Upper lobe of left lung (tissue), 6 donors: Measurements from ENCODE around the gene PKP1. TPM values are rescaled to one million over a fixed set of nuclear protein-coding genes. Genes with fewer than 3 reads are reported as not detected.

Experiments
- ATAC-seq, 2 donors: fragments of 200-7000 bp; cut with Tn5 transposase; one replicate each; pipeline ENCODE4 v1.9.1; 2022; ENCODE audit warnings: mild to moderate bottlenecking in 2 of 2, moderate library complexity in 2 of 2; ENCODE audit not compliant: low FRiP score in 2 of 2
- DNase-seq, 2 donors: peaks; one replicate each; pipeline ENCODE4 v3.0.0-alpha.2; 2019 to 2020
- H3K27ac ChIP-seq, 4 donors: fragments of 200-600 bp; sonication (generic); one replicate each; pipeline ENCODE4 v1.5.1; 2016 to 2019
- H3K27me3 ChIP-seq, 4 donors: fragments of 200-600 bp; sonication (generic); one replicate each; pipeline ENCODE4 v1.5.1; 2017 to 2019
- H3K36me3 ChIP-seq, 4 donors: fragments of 200-600 bp; sonication (generic); one replicate each; pipeline ENCODE4 v1.5.1; 2016 to 2019
- H3K4me1 ChIP-seq, 4 donors: fragments of 200-600 bp; sonication (generic); one replicate each; pipeline ENCODE4 v1.5.1; 2018 to 2019
- H3K4me3 ChIP-seq, 4 donors: fragments of 200-600 bp; sonication (generic); one replicate each; pipeline ENCODE4 v1.5.1; 2017 to 2019; ENCODE audit warnings: mild to moderate bottlenecking in 2 of 4, moderate library complexity in 1 of 4
- H3K9me3 ChIP-seq, 4 donors: fragments of 200-600 bp; sonication (generic); one replicate each; pipeline ENCODE4 v1.5.1; 2018 to 2019
- CTCF ChIP-seq, 6 experiments: fragments of 450-650 bp in 4 of 6; fragments of 200-600 bp in 2 of 6; sonication (generic) in 2 of 6; IDR thresholded peaks; one replicate each; pipeline ENCODE4 v1.5.1; 2016 to 2019; ENCODE audit warnings: antibody characterized with exemption in 6 of 6
- EP300 ChIP-seq, 4 donors: sonication (generic); formaldehyde crosslinking; IDR thresholded peaks; one replicate each; pipeline ENCODE4 v1.5.1; 2017; ENCODE audit warnings: antibody characterized with exemption in 4 of 4, control low read depth in 2 of 4
- POLR2A ChIP-seq, 4 donors: fragments of 450-650 bp; IDR thresholded peaks; one replicate each; pipeline ENCODE4 v1.5.1; 2016 to 2017; ENCODE audit warnings: antibody characterized with exemption in 4 of 4, mild to moderate bottlenecking in 2 of 4
- POLR2AphosphoS5 ChIP-seq, 2 donors: sonication (generic); formaldehyde crosslinking; IDR thresholded peaks; one replicate each; pipeline ENCODE4 v1.5.1; 2017; ENCODE audit warnings: antibody characterized with exemption in 2 of 2
- WGBS, 2 donors: methylation state at CpG; one replicate each; pipeline ENCODE4 v1.1.5; 2017 to 2018; 5-methylcytosine and 5-hydroxymethylcytosine counted together
- total RNA-seq, 6 donors: library from RNA; depleted of rRNA in 4 of 6; stranded (reverse); fragments of >200 nt in 4 of 6; gene quantifications; one replicate each; pipeline versions ENCODE4 v1.1.0 to v1.2.1, GENCODE V29; 2016 to 2021
- donor health status: DM: no; HTN: no; CAD: no; lungs with moderate emphysema.
- donor health status: DM: no; HTN: yes; CAD: no; lungs with severe emphysema.

The PKP1 gene
- total RNA-seq, 6 donors from 2014 or later, result 0.86 to 4.9 (median 2.5) TPM

GRCh38 chr1:201354151-201354900 lies 71.0 kb downstream of the PKP1 start:
- Histone ChIP-seq H3K36me3 (no peaks in the 10 kb centered on the region), H3K27ac (no peak overlapping the region), H3K9me3 (no peaks in the 10 kb centered on the region), H3K4me1 (peaks cover 1 to 16% (median 10%) of the 10 kb centered on the region in 4 donors), H3K27me3 (no peaks in the 10 kb centered on the region), H3K4me3 (no peak overlapping the region)
- 91 to 93% methylated on average over 9 of the region's 9 CpGs for WGBS, 2 donors
- DNase-seq (no peak), ATAC-seq (no peak)
- no peak for TF ChIP-seq CTCF (IDR thresholded peaks at IDR 0.05)
- no peak for TF ChIP-seq POLR2A (IDR thresholded peaks at IDR 0.05)
- no peak for TF ChIP-seq POLR2AphosphoS5 (IDR thresholded peaks at IDR 0.05)
- TF ChIP-seq EP300 (IDR thresholded peaks at IDR 0.05), result no peak

GRCh38 chr1:201354901-201355295 lies 71.6 kb downstream of the PKP1 start:
- Histone ChIP-seq H3K4me3 (no peak overlapping the region), H3K9me3 (no peaks in the 10 kb centered on the region), H3K27ac (no peak overlapping the region), H3K27me3 (no peaks in the 10 kb centered on the region), H3K4me1 (peaks cover 0 to 16% (median 10%) of the 10 kb centered on the region in 4 donors), H3K36me3 (no peaks in the 10 kb centered on the region)
- ATAC-seq (no peak), DNase-seq (no peak)
- WGBS, 2 donors, result 53 to 78% methylated on average over 4 of the region's 4 CpGs
- TF ChIP-seq POLR2AphosphoS5 (IDR thresholded peaks at IDR 0.05) (no peak), POLR2A (IDR thresholded peaks at IDR 0.05) (no peak), EP300 (IDR thresholded peaks at IDR 0.05) (no peak), CTCF (IDR thresholded peaks at IDR 0.05) (no peak)

GRCh38 chr1:201355471-201355870 lies 72.2 kb downstream of the PKP1 start:
- WGBS, 2 donors, result 87 to 88% methylated on average over 7 of the region's 7 CpGs
- no peak for TF ChIP-seq CTCF (IDR thresholded peaks at IDR 0.05)
- TF ChIP-seq EP300 (IDR thresholded peaks at IDR 0.05), result no peak
- no peak for TF ChIP-seq POLR2AphosphoS5 (IDR thresholded peaks at IDR 0.05)
- no peak for TF ChIP-seq POLR2A (IDR thresholded peaks at IDR 0.05)
- DNase-seq, result no peak
- H3K27ac ChIP-seq, result no peak overlapping the region
- H3K4me1 ChIP-seq, result peaks cover 0 to 16% (median 10%) of the 10 kb centered on the region in 4 donors
- no peak overlapping the region for H3K4me3 ChIP-seq
- H3K36me3 ChIP-seq, result no peaks in the 10 kb centered on the region
- ATAC-seq, result no peak
- no peaks in the 10 kb centered on the region for H3K9me3 ChIP-seq
- H3K27me3 ChIP-seq, result no peaks in the 10 kb centered on the region

- no peaks in the 10 kb centered on the region for H3K27me3 ChIP-seq
- no peak overlapping the region for H3K4me3 ChIP-seq
- DNase-seq (no peak), ATAC-seq (no peak)
- no peak overlapping the region for H3K27ac ChIP-seq
- H3K4me1 ChIP-seq, result peaks cover 0 to 16% (median 10%) of the 10 kb centered on the region in 4 donors
- no peaks in the 10 kb centered on the region for H3K36me3 ChIP-seq
- 87 to 92% methylated on average over 5 of the region's 5 CpGs for WGBS, 2 donors
- no peaks in the 10 kb centered on the region for H3K9me3 ChIP-seq
- TF ChIP-seq POLR2A (IDR thresholded peaks at IDR 0.05), result no peak
- TF ChIP-seq POLR2AphosphoS5 (IDR thresholded peaks at IDR 0.05), result no peak
- no peak for TF ChIP-seq CTCF (IDR thresholded peaks at IDR 0.05)
- no peak for TF ChIP-seq EP300 (IDR thresholded peaks at IDR 0.05)
Measured at GRCh38 chr1:201356236-201356635, 72.9 kb downstream of the PKP1 start.

- no peak for DNase-seq
- no peaks in the 10 kb centered on the region for H3K36me3 ChIP-seq
- WGBS, 2 donors, result 77 to 82% methylated on average over 11 of the region's 11 CpGs
Measured at GRCh38 chr1:201356701-201357100, 73.4 kb downstream of the PKP1 start.

More at GRCh38 chr1:201356701-201357100, 73.4 kb downstream of the PKP1 start:
- H3K27ac ChIP-seq, result no peak overlapping the region
- no peak for ATAC-seq
- no peak overlapping the region for H3K4me3 ChIP-seq
- no peaks in the 10 kb centered on the region for H3K27me3 ChIP-seq
- H3K4me1 ChIP-seq, result peaks cover 0 to 16% (median 10%) of the 10 kb centered on the region in 4 donors
- no peaks in the 10 kb centered on the region for H3K9me3 ChIP-seq
- no peak for TF ChIP-seq CTCF (IDR thresholded peaks at IDR 0.05)
- no peak for TF ChIP-seq POLR2A (IDR thresholded peaks at IDR 0.05)
- TF ChIP-seq POLR2AphosphoS5 (IDR thresholded peaks at IDR 0.05), result no peak
- no peak for TF ChIP-seq EP300 (IDR thresholded peaks at IDR 0.05)
